Thoracic aorta (tissue), 2 donors: ENCODE results near the gene ENTPD7. TPM values are rescaled to one million over a fixed set of nuclear protein-coding genes. Genes with fewer than 3 reads are reported as not detected.

ENCODE experiments used
- ATAC-seq: fragments of 150-250 bp; one replicate; pipeline ENCODE4 v1.8.0; 2017; ENCODE audit warnings: low read depth; ENCODE audit not compliant: insufficient number of reproducible peaks, low FRiP score
- DNase-seq: peaks from one replicate; pipeline ENCODE4 v3.0.0-alpha.2; 2020; ENCODE audit warnings: low spot score
- H3K27ac ChIP-seq, 2 donors: fragments of 200-600 bp; sonication (generic); 1 replicate in 1 of 2; 2 replicates in 1 of 2; pipeline ENCODE4 v1.5.1; 2016; ENCODE audit warnings: mild to moderate bottlenecking in 2 of 2, moderate library complexity in 2 of 2
- H3K27me3 ChIP-seq: fragments of 200-600 bp; sonication (generic); replicated peaks from 2 replicates; pipeline ENCODE4 v1.6.0; 2016; ENCODE audit warnings: mild to moderate bottlenecking; ENCODE audit not compliant: insufficient read depth
- H3K36me3 ChIP-seq: fragments of 200-600 bp; sonication (generic); one replicate; pipeline ENCODE4 v1.5.1; 2016
- H3K4me1 ChIP-seq, 2 donors: fragments of 200-600 bp; sonication (generic); 1 replicate in 1 of 2; 2 replicates in 1 of 2; pipeline versions ENCODE4 v1.5.1 to v1.6.0; 2016; ENCODE audit warnings: low read depth in 2 of 2, mild to moderate bottlenecking in 1 of 2; ENCODE audit not compliant: control insufficient read depth in 1 of 2
- H3K4me3 ChIP-seq: fragments of 200-600 bp; sonication (generic); 2 replicates; pipeline ENCODE4 v1.5.1; 2016; ENCODE audit warnings: mild to moderate bottlenecking
- H3K9me3 ChIP-seq: fragments of 200-600 bp; sonication (generic); 2 replicates; pipeline ENCODE4 v1.5.1; 2016
- CTCF ChIP-seq: fragments of 200-600 bp; sonication (generic); IDR thresholded peaks from one replicate; pipeline ENCODE4 v1.5.1; 2019; ENCODE audit warnings: antibody characterized with exemption
- total RNA-seq, 2 donors: library from RNA; depleted of rRNA; stranded (reverse); fragments of >200 nt; gene quantifications; one replicate each; pipeline versions ENCODE4 v1.1.0 to v1.2.3, GENCODE V29; 2016

Gene ENTPD7
- total RNA-seq, 2 donors from 2014 or later = 8.1 to 14.8 TPM

- H3K27ac ChIP-seq = no peak overlapping the region
- DNase-seq = no peak
- no peak for TF ChIP-seq CTCF
- H3K4me1 ChIP-seq = no peaks in the 10 kb centered on the region
- H3K4me3 ChIP-seq = no peak overlapping the region
- no peaks in the 10 kb centered on the region for H3K9me3 ChIP-seq
- no peak for ATAC-seq
- H3K27me3 ChIP-seq = no peaks in the 10 kb centered on the region
- H3K36me3 ChIP-seq = no peaks in the 10 kb centered on the region
These were observed 28.9 kb upstream of the ENTPD7 start for GRCh38 chr10:99630433-99630832.

- H3K27ac ChIP-seq = no peak overlapping the region
- no peak for ATAC-seq
- TF ChIP-seq CTCF = no peak
These were observed 28.3 kb upstream of the ENTPD7 start for GRCh38 chr10:99630991-99631390.

GRCh38 chr10:99631496-99631895 is 27.8 kb upstream of the ENTPD7 start:
- Histone ChIP-seq H3K9me3 (no peaks in the 10 kb centered on the region), H3K36me3 (no peaks in the 10 kb centered on the region), H3K4me3 (no peak overlapping the region), H3K4me1 (no peaks in the 10 kb centered on the region), H3K27me3 (no peaks in the 10 kb centered on the region), H3K27ac (no peak overlapping the region)
- no peak for DNase-seq
- no peak for ATAC-seq
- no peak for TF ChIP-seq CTCF

More at GRCh38 chr10:99630991-99631390, 28.3 kb upstream of the ENTPD7 start:
- H3K4me1 ChIP-seq = no peaks in the 10 kb centered on the region
- DNase-seq = no peak
- H3K27me3 ChIP-seq = no peaks in the 10 kb centered on the region
- H3K9me3 ChIP-seq = no peaks in the 10 kb centered on the region
- no peaks in the 10 kb centered on the region for H3K36me3 ChIP-seq
- no peak overlapping the region for H3K4me3 ChIP-seq

GRCh38 chr10:99633832-99634231 is 25.5 kb upstream of the ENTPD7 start:
- Histone ChIP-seq H3K4me3 (no peak overlapping the region), H3K27ac (no peak overlapping the region), H3K9me3 (no peaks in the 10 kb centered on the region), H3K36me3 (no peaks in the 10 kb centered on the region), H3K4me1 (no peaks in the 10 kb centered on the region), H3K27me3 (no peaks in the 10 kb centered on the region)
- no peak for TF ChIP-seq CTCF
- DNase-seq (no peak), ATAC-seq (no peak)

- DNase-seq (no peak), ATAC-seq (no peak)
- Histone ChIP-seq H3K27ac (no peak overlapping the region), H3K4me1 (no peaks in the 10 kb centered on the region), H3K36me3 (no peaks in the 10 kb centered on the region), H3K27me3 (no peaks in the 10 kb centered on the region), H3K9me3 (no peaks in the 10 kb centered on the region), H3K4me3 (no peak overlapping the region)
- no peak for TF ChIP-seq CTCF
These were observed 11.6 kb upstream of the ENTPD7 start for GRCh38 chr10:99647601-99648151.
